Stimulated activated CD4-positive, alpha-beta T cell treated with anti-CD3 and anti-CD28 coated beads, Interleukin-15, amount 100 ng/mL, for 24 hours (primary cell): ENCODE data around the gene FYB1.
"Not testable (repeated sequence)": the region's sequence is repeated elsewhere in the genome, so short reads cannot be mapped to it uniquely, and the experiment has no call there.

ENCODE experiments used
- DNase-seq: peaks from one replicate; pipeline ENCODE4 v3.0.0-alpha.2; 2020

Gene FYB1

GRCh38 chr5:39186289-39186688 lies 33.1 kb downstream of the FYB1 start:
- DNase-seq = no peak

DNA sequence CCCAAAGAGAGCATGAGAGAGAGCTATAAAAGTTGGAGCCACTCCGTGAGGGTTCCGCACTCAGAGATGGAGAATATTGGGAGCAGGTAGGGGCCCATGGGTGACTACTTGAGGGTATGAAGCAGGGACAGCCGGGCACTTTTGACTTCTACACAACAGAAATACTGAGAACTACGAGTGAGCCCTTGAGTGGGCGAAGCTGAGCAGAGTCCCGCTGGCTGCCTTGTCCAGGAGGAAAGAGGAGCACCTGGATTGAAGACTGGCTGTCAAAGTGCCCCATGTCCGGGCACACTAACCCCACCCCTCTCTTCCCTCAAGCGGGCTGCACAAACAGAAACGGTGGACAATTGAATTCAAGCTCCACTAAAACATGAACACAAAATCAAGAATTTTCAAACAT lies 33.6 kb downstream of the FYB1 start:
- no peak for DNase-seq

DNA sequence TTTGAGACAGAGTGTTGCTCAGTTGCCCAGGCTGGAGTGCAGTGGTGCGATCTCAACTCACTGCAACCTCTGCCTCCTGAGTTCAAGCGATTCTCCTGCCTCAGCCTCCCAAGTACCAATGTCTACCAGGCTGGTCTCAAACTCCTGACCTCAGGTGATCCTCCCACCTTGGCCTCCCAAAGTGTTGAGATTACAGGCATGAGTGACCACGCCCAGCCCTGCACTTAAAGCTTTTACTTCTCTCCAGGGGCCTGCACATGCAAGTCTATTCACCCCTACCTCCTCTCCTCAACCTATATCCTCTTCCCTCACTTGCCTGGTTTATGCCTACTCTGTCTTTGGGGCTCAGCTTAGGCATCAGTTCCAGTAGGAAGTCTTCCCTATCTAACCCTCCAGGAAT lies 39.8 kb downstream of the FYB1 start:
- not testable (repeated sequence) for DNase-seq

DNA sequence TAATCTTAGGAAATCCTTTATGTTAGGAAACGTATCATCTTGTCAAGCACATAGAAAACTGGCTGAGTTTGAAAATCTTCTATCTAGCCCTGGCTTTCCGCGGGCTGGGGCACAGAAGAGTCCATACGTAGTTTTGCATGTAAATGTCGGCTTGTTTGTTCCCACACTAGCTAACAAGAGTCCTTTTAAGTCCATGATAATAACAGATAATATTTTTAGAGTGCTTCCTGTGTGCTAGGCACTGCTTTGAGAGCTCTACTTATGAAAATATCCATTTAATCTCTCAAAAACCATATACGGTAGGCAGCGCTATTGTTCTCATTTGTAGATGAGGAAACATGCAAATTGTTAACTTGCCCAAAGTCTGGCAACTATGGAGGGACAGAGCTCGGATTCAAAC lies 40.5 kb downstream of the FYB1 start:
- DNase-seq = no peak

GRCh38 chr5:39178171-39178570 lies 41.2 kb downstream of the FYB1 start:
- no peak for DNase-seq

GRCh38 chr5:39177631-39177964 lies 41.8 kb downstream of the FYB1 start:
- no peak for DNase-seq

GRCh38 chr5:39176759-39177630 lies 42.4 kb downstream of the FYB1 start:
- DNase-seq = peak; percentile 69

DNA sequence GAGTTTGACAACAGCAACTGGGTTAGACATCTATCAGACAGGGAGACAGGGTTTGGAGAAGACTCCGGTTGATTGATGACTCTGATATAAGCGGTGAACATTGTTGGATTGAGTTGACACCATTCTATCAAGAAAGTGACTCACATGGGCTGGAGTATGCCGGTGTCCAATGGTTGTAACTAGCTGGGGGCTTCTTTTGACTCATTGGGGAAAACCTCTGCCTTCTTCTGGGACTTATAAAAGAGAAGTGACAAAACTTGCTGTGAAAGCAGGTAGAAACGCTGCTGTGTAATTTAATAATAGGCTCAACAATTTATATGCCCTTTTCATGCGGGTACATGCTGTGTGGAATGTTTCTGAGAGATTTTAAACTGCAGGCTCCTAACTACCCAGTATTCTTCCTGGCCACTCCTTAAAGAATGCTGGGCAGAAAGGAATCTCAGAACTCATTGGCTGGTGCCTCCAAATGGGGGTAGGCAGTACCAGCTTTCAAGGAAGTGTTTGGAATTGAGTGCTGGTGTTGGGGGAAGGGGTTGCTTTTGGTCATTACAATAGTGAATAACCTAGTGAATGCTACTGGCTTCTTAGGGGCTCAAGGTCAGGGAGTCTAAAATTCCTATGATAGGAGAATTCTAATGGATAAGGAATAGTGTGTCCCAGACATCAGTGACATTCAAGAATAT lies 43.9 kb downstream of the FYB1 start:
- DNase-seq = peak; percentile 64

- DNase-seq = no peak
Observed at GRCh38 chr5:39173069-39173468, 46.3 kb downstream of the FYB1 start.

GRCh38 chr5:39172593-39172992 lies 46.8 kb downstream of the FYB1 start:
- DNase-seq = no peak

DNA sequence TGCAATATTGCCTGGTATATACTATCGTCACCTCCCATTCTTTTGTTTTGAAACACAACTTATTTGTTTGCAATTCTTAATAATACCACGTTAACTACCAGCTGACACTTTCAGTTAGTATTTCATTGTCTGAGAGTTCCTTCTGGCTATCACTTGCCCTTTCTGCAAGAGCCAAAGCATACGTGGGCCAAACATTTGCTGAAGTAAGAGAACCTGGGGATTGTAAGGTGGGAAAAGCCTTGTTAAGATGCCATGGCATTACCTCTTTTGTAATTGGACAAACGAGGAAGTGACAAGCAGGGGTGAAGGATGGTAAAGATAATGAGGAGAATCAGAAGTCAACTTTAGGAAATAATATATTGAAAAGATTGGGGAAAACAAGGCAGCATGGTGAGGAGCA lies 47.7 kb downstream of the FYB1 start:
- DNase-seq = no peak

DNA sequence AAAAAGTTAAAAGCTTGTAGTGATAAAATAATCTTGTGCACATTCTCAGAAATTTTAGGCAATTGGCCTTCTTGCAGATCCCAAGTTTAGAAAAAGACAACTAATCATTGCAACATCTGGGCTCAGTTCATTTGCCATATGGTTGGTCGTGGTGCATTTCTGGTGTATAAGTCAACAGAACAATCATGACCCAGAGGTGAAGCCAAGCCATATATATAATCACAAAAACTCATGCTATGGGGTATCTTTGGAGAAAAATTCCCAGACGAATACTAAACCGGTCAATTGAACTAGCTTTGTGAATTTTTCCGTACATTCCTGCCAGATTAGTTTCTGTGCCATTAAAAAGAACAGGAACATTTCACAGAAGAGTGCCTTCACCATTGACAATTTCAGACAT lies 50.3 kb downstream of the FYB1 start:
- DNase-seq = no peak

GRCh38 chr5:39167972-39168342 lies 51.4 kb downstream of the FYB1 start:
- DNase-seq = no peak

DNA sequence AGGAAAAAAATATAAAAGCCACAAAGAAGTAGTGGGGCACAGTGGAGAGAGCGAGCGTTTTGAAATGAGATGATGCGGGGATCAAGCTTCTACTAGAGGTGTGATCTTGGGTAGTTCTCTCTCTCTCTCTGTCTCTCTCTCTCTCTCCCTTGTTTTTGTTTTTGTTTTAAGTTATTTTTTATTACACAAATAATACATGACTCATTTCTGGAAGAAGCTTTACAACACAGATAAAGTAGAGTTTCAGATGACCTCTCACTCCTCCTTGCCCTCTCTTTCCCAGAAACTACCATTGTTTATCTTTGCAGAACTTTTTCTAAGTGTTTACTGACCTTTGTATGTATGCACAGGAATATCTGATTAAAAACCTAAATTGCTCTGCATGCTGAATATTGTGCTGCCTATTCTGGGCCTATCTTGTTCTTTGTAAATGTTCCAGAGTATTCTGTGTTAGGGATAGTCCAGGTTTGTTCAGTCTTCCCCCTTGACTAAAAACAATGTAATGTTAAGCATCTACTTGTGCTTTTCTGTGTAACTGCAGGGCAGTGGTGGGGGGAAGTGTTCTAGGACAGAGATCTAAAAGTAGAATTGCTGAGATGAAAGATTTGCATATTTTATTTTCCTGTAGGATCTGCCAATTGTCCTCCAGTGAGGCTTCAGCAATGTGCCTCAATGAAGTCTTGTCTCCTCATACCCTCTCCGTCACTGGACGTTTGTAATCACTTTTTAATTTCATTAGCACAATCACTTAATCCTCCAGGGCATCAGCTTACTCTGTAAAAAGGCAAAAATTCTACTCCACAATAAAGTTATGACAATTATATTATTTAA lies 52.0 kb downstream of the FYB1 start:
- no peak for DNase-seq

DNA sequence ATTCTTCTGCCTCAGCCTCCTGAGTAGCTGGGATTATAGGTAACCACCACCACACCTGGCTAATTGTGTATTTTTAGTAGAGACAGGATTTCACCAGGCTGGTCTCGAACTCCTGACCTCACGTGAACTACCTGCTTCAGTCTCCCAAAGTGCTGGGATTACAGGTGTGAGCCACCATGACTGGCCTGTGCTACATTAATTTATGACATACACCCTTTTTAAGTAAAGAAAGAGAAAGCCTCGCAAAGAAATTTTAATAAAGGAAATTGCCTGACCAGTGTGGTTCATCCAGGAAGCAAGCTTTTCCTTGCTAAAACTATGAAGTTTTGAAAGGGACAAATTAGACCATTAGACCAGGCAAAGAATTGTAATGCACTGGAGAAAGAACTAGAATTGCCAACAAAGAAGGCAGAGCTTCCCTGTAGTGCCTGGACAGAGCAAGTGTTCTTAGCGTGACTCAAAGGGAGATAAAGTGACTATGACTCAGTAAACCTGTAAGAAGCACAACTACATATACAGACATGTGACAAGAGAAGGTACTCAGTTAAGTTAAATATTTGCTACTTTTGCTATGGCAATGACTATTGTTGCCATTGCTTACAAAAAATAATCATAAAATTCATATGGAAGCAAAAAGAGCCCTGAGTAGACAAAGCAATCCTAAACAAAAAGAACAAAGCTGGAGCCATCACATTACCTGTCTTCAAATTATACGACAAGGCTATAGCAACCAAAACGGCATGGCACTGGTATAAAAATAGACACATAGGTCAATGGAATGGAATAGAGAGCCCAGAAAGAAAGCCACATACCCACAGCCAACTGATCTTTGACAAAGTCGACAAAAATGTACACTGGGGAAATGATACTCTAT lies 54.6 kb downstream of the FYB1 start:
- no peak for DNase-seq

DNA sequence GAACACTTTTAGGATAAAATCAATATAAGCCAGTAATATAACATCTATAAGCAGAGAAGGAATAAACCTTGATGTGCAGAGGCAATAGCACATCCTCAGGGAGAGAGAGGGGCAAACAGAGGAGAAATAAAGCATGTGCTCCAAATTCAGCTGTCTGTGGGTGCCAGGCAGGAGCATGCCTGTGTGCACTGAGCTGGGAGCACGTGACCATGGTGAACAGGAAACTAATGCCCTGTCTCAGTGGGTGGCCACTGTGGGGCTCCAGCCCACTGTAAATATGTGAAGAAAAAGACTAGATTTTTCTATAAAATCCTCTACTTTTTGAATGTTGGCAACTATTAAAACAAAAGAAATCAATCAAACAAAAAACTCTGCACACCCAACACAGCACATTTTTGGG lies 55.3 kb downstream of the FYB1 start:
- DNase-seq = peak; percentile 60

DNA sequence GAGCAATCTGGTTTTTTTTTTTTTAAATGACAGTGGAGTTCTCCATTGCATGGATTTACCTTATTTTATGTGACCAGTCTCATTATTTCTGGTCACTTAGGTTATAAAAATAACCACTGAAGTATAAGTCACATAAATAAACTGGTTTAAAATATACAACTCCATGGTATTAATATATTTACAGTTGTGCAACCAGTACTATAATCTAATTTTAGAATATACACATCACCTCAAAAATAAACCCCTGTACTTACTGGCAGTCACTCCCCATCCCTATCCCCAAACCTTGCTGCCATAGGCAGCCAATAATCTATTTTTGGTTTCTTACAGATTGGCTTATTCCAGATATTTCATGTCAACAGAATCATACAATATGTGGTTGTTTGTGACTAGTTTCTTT lies 57.8 kb downstream of the FYB1 start:
- DNase-seq = no peak

DNA sequence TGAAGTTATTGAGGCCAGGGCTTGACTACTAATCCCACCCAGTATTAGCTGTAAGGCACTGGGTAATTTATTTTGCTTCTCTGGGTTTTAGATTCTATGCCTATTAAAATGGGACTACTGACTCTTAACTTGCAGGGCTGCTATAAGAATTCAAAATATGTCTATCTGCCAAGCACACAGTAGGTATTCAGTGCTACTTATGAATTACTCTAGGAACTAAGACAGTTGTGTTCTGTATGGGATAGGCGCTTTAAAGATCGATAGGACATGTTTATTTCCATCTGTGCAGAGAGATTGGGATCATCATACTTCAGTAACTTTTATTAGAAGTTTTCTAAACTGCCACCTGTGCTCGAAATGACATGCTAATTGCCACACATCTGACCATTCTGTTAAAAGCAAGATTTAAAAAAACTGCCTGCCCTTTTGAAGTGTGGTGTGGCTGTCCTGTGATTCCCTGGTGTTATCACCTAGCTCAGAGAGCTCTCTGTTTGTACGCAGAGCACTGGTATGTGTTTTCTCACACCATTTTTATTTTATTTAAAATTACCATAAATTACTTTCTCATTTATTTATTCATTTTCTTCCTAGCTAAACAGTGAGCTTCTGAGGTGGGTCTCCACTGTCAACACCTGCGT lies 58.7 kb downstream of the FYB1 start:
- no peak for DNase-seq

GRCh38 chr5:39159811-39160490 lies 59.4 kb downstream of the FYB1 start:
- no peak for DNase-seq

GRCh38 chr5:39158786-39159185 lies 60.6 kb downstream of the FYB1 start:
- DNase-seq = no peak

DNA sequence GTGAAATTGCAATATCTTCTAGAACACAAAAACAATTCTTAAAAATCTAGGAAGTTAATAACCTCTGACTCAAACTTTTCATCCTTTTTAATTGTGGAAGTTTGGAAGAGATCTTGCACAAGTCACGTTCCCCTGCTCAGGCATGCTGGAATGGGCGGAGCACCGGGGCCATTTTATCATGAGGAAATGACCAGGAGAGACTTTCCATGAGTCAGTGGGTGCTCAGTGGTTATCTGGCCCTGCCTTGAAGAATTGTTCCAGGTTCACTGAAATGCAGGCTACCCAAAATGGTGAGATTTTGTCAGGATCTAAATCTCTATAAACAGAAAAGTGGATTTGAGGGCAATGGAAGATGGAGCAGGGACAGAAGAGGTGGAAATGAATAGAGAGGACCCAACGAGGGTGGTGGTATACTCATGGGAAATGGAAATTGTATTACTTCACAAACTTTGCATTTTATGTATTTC lies 61.2 kb downstream of the FYB1 start:
- DNase-seq = peak; percentile 45

- DNase-seq = no peak
Observed at GRCh38 chr5:39157701-39158100, 61.7 kb downstream of the FYB1 start.
